AG04450 (cell line): ENCODE results near the gene IP6K3. TPM values are rescaled to one million over a fixed set of nuclear protein-coding genes. Genes with fewer than 3 reads are reported as not detected.

Source experiments
- CTCF ChIA-PET: fragments of 300-600, 350-600 bp; formaldehyde crosslinking; extraction: SDS; loops from one replicate; lab custom pipeline; 2022; ENCODE audit warnings: antibody characterized with exemption, inconsistent platforms; lab: Charles Lee
- POLR2A ChIA-PET: fragments of 350-600 bp; formaldehyde crosslinking; extraction: SDS; loops from one replicate; lab custom pipeline; 2021; ENCODE audit warnings: antibody characterized with exemption, inconsistent platforms; lab: Yijun Ruan, JAX
- DNase-seq: peaks from one replicate; pipeline ENCODE4 v3.0.0-alpha.2; 2011; ENCODE audit warnings: low read depth, low spot score
- H3K27ac ChIP-seq: one replicate; pipeline ENCODE4 v1.5.1; 2012; ENCODE audit warnings: low read depth, low read length, control low read depth
- H3K27me3 ChIP-seq: one replicate; pipeline ENCODE4 v1.6.0; 2012; ENCODE audit warnings: low read length; ENCODE audit not compliant: control insufficient read depth, insufficient read depth
- H3K4me3 ChIP-seq: 2 replicates; pipeline ENCODE4 v1.5.1; 2011; ENCODE audit warnings: mild to moderate bottlenecking, low read depth, low read length, control low read depth
- H3K9me3 ChIP-seq: 2 replicates; pipeline ENCODE4 v1.5.1; 2012; ENCODE audit warnings: low read length; ENCODE audit not compliant: control insufficient read depth, insufficient read depth
- CTCF ChIP-seq: IDR thresholded peaks from 2 replicates; pipeline ENCODE4 v1.5.1; 2011; ENCODE audit warnings: low read depth, low read length, control low read depth, inconsistent platforms
- polyA plus RNA-seq: library from polyadenylated mRNA; depleted of rRNA; stranded (reverse); fragments of >200 nt; gene quantifications from 2 replicates; pipeline ENCODE4 v1.2.3, GENCODE V29; 2011

The IP6K3 gene
- polyA plus RNA-seq, 1 experiment: 1.1 TPM

- no peaks in the 10 kb centered on the region for H3K27me3 ChIP-seq
- no peak for DNase-seq
- H3K27ac ChIP-seq: no peak overlapping the region
- POLR2A ChIA-PET: no interaction called here
- H3K9me3 ChIP-seq: no peaks in the 10 kb centered on the region; the same call in 1 of the 2 replicates
- H3K4me3 ChIP-seq: no peak overlapping the region
- CTCF ChIA-PET: no interaction called here
- no peak for TF ChIP-seq CTCF
Observed at GRCh38 chr6:33688006-33688405, 58.7 kb downstream of the IP6K3 start.

- no peak for TF ChIP-seq CTCF
- no peak for DNase-seq
- POLR2A ChIA-PET: no interaction called here
- Histone ChIP-seq H3K27ac (no peak overlapping the region), H3K4me3 (no peak overlapping the region), H3K9me3 (no peaks in the 10 kb centered on the region; the same call in 1 of the 2 replicates), H3K27me3 (no peaks in the 10 kb centered on the region)
- CTCF ChIA-PET: interaction anchor here (1.0 kb wide), 1 partner anchor 97 kb away, joined by 6 read pairs; no protein-coding TSS in a partner anchor
Observed at GRCh38 chr6:33686981-33687975, 59.4 kb downstream of the IP6K3 start.

GRCh38 chr6:33686225-33686924 lies 60.3 kb downstream of the IP6K3 start:
- CTCF ChIA-PET: interaction anchor here (1.0 kb wide), 1 partner anchor 96 kb away, joined by 6 read pairs; no protein-coding TSS in a partner anchor
- Histone ChIP-seq H3K27ac (no peak overlapping the region), H3K9me3 (no peaks in the 10 kb centered on the region; the same call in 1 of the 2 replicates), H3K4me3 (no peak overlapping the region), H3K27me3 (no peaks in the 10 kb centered on the region)
- POLR2A ChIA-PET: no interaction called here
- no peak for TF ChIP-seq CTCF
- no peak for DNase-seq

- DNase-seq: no peak
- Histone ChIP-seq H3K27me3 (no peaks in the 10 kb centered on the region), H3K9me3 (no peaks in the 10 kb centered on the region; the same call in 1 of the 2 replicates), H3K4me3 (no peak overlapping the region), H3K27ac (no peak overlapping the region)
- CTCF ChIA-PET: no interaction called here
- TF ChIP-seq CTCF: no peak
- POLR2A ChIA-PET: no interaction called here
Observed at GRCh38 chr6:33685411-33686224, 61.1 kb downstream of the IP6K3 start.
